ENCODE results near the gene MYCBPAP. TPM values are rescaled to one million over a fixed set of nuclear protein-coding genes. Genes with fewer than 3 reads are reported as not detected.
A peak's percentile ranks its signal among the peaks of the same experiment; 100 is the strongest.

The MYCBPAP gene
- total and polyA plus RNA-seq, 8 donors = 1.4 to 9.1 (median 5.8) TPM

DNA sequence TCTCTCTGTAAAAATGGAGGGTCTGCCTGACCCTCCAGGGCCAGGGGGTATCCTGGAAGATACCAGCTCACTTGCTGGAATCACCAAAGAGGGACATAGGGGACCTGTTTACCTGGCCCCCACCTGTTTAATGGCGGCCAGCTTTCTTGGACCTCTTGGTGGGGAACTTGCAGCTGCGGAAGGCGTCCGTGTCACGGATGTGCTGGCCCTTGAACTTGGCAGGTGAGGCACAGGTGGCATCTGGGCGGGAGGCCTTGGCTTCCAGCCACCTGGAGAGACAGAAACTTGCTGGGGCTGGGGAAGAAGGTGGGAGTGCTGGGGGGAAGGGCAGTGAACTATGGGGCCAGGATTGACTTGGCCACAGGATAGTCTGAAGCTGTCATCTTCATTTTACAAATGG, 43.1 kb upstream of the MYCBPAP start:
- no peak overlapping the region for H3K27ac ChIP-seq
- no peaks in the 10 kb centered on the region for H3K9me3 ChIP-seq
- TF ChIP-seq, protein P1, sequence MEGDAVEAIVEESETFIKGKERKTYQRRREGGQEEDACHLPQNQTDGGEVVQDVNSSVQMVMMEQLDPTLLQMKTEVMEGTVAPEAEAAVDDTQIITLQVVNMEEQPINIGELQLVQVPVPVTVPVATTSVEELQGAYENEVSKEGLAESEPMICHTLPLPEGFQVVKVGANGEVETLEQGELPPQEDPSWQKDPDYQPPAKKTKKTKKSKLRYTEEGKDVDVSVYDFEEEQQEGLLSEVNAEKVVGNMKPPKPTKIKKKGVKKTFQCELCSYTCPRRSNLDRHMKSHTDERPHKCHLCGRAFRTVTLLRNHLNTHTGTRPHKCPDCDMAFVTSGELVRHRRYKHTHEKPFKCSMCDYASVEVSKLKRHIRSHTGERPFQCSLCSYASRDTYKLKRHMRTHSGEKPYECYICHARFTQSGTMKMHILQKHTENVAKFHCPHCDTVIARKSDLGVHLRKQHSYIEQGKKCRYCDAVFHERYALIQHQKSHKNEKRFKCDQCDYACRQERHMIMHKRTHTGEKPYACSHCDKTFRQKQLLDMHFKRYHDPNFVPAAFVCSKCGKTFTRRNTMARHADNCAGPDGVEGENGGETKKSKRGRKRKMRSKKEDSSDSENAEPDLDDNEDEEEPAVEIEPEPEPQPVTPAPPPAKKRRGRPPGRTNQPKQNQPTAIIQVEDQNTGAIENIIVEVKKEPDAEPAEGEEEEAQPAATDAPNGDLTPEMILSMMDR (IDR thresholded peaks at IDR 0.05) = no peak
- peaks cover 0 to 14% of the 10 kb centered on the region in 2 donors for H3K4me1 ChIP-seq
- H3K27me3 ChIP-seq = peaks cover 12 to 29% of the 10 kb centered on the region in 2 donors
- peak in 1 of 4 donors; percentile 46 for DNase-seq
- H3K36me3 ChIP-seq = peaks cover 0 to 12% of the 10 kb centered on the region in 2 donors
- intact Hi-C loops (cut with DNase I) = no loop called here
- no peak for ATAC-seq
- H3K4me3 ChIP-seq = no peak overlapping the region

DNA sequence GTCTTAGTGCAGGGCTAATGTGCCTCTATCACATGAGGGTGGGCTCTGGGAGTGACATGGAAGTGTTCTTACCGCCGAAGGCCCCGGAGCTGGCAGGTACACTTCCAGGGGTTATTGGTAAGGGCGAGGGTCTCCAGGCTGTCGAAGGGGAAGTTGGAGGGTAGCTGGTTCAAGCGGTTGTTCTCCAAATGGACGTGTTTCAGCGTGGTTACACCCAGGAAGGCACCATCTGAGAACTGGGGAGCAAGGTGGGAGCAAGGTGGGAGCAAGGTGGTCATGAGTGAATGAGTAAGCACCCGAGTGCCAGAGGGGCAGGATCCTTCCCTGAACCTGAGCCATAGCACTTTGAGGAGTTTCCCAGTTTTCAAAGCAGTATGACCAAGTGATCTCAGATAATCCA, 42.6 kb upstream of the MYCBPAP start:
- Histone ChIP-seq H3K27ac (no peak overlapping the region), H3K27me3 (peaks cover 12 to 29% of the 10 kb centered on the region in 2 donors), H3K4me3 (no peak overlapping the region), H3K4me1 (peaks cover 0 to 14% of the 10 kb centered on the region in 2 donors), H3K36me3 (peaks cover 0 to 12% of the 10 kb centered on the region in 2 donors), H3K9me3 (no peaks in the 10 kb centered on the region)
- TF ChIP-seq, protein P1 (IDR thresholded peaks at IDR 0.05) = no peak
- intact Hi-C loops (cut with DNase I) = no loop called here
- peak in 1 of 4 donors; percentile 16 for DNase-seq
- no peak for ATAC-seq

DNA sequence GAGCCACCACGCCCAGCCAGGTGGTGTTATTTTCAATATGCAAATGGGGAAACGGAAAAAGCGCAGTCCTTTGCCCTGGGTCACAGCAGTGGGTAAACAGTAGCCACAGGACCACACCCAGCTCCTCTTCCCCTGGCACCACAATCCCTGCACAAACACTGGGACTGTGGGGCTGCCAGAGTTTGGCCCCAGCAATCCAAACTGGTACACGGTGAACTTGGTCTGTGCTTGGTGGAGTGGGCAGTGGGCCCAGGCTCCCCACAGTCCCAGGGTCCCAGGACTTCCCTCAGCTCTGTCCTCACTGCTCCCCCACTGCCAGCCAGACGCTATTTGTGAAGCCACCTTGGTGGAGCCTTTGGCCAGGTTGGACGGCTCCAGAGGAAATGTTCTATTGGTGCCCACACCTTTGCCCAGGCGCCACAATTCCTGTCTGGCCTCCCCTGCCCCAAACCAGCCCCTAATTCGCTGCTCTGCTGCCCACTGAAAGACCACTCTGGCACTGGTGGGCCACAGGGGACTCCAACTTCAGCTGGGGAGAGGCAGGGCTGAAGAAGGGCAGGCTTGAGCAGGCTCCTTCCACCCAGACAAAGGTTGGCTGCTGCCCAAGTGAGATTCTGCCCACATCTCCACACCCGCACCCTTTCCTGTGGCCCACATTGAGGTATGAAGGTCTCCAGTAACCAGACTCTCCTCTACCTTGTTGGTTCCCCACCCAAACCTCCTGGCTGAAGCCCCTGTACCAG, 41.7 kb upstream of the MYCBPAP start:
- no peak overlapping the region for H3K27ac ChIP-seq
- no peak for ATAC-seq

DNA sequence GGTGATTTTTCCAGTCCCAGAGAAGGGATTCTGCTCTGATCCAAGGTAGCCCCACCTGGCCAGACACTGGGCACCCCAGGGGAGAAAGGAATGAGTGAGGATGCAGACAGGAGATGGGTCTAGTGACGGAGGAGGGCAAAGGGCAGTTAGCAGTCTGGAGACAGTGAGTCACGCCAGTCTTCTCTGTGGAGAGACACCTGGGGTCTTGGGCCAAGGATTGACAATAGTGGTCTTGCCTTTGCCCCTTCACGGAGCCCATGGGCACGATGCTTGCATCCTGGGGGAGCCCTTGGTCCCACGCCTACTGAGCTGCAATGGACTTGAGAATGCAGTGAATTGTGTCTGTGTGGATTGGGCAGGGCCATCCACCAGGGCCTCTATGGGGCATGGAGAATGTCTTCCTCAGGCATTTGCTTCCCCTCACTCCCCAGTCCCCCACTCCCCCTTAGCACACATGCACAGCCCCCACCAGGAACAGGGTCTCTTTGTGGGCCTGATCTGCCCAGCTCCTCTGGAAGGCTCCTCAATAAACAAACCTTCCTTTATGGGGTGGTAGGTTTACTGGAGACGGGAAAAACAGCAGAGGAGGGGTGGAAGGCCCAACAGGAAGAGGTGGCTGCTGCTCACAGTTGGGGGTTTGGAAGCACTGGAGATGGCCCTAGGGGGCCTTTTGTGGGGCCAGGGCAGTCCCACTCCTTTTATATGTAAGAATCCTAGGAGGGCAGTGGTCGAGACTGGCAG, 41.0 kb upstream of the MYCBPAP start:
- peak in 2 of 4 donors; percentile 15 to 24 for DNase-seq
- H3K27ac ChIP-seq = no peak overlapping the region
- H3K9me3 ChIP-seq = no peaks in the 10 kb centered on the region
- TF ChIP-seq, protein P1 (IDR thresholded peaks at IDR 0.05) = no peak
- peaks cover 0 to 14% of the 10 kb centered on the region in 2 donors for H3K4me1 ChIP-seq
- H3K27me3 ChIP-seq = peaks cover 12 to 29% of the 10 kb centered on the region in 2 donors
- no peak for ATAC-seq
- peaks cover 0 to 19% of the 10 kb centered on the region in 2 donors for H3K36me3 ChIP-seq
- intact Hi-C loops (cut with DNase I) = no loop called here
- no peak overlapping the region for H3K4me3 ChIP-seq

More for the DNA sequence above, 41.7 kb upstream of the MYCBPAP start:
- TF ChIP-seq, protein P1 (IDR thresholded peaks at IDR 0.05) = no peak
- peak in 1 of 4 donors; percentile 50 for DNase-seq
- intact Hi-C loops (cut with DNase I) = no loop called here
- H3K9me3 ChIP-seq = no peaks in the 10 kb centered on the region
- peaks cover 0 to 18% of the 10 kb centered on the region in 2 donors for H3K36me3 ChIP-seq
- no peak overlapping the region for H3K4me3 ChIP-seq
- H3K4me1 ChIP-seq = peaks cover 0 to 14% of the 10 kb centered on the region in 2 donors
- peaks cover 12 to 29% of the 10 kb centered on the region in 2 donors for H3K27me3 ChIP-seq

DNA sequence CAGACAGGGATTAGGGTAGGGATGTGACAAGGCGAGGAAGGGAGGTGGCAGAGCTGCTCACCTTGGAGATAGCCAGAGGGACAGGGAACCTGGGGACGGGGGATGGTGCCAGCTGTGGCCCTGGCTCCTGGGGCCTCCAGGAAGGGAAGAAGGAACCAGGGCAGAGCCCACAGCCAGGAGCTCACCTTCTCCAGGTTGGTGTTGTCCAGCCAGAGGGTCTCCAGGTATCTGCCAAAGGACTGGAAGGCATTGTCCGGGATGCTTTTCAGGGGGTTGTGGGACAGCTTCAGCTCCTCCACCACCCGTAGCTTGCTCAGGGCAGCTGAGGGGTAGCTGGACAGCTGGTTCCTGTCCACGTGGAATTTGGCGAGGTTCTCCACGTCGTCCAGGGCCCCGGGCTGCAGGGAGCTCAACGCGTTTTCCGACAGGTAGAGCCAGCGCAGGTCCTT, 40.4 kb upstream of the MYCBPAP start:
- DNase-seq (peak in 2 of 4 donors; percentile 27 to 37), ATAC-seq (no peak)
- H3K4me3 ChIP-seq = no peak overlapping the region
- intact Hi-C loops (cut with DNase I) = no loop called here
- TF ChIP-seq, protein P1 (IDR thresholded peaks at IDR 0.05) = no peak
- H3K9me3 ChIP-seq = no peaks in the 10 kb centered on the region
- peaks cover 0 to 14% of the 10 kb centered on the region in 2 donors for H3K4me1 ChIP-seq
- H3K27me3 ChIP-seq = peaks cover 12 to 29% of the 10 kb centered on the region in 2 donors
- H3K27ac ChIP-seq = no peak overlapping the region
- peaks cover 0 to 17% of the 10 kb centered on the region in 2 donors for H3K36me3 ChIP-seq
